ENCODE results near the gene BFSP1.

Gene BFSP1

GRCh38 chr20:17557675-17558006 is 26.5 kb upstream of the BFSP1 start:
- no peak for DNase-seq (ENCODE audit: low read depth in 3 of 3)

DNA sequence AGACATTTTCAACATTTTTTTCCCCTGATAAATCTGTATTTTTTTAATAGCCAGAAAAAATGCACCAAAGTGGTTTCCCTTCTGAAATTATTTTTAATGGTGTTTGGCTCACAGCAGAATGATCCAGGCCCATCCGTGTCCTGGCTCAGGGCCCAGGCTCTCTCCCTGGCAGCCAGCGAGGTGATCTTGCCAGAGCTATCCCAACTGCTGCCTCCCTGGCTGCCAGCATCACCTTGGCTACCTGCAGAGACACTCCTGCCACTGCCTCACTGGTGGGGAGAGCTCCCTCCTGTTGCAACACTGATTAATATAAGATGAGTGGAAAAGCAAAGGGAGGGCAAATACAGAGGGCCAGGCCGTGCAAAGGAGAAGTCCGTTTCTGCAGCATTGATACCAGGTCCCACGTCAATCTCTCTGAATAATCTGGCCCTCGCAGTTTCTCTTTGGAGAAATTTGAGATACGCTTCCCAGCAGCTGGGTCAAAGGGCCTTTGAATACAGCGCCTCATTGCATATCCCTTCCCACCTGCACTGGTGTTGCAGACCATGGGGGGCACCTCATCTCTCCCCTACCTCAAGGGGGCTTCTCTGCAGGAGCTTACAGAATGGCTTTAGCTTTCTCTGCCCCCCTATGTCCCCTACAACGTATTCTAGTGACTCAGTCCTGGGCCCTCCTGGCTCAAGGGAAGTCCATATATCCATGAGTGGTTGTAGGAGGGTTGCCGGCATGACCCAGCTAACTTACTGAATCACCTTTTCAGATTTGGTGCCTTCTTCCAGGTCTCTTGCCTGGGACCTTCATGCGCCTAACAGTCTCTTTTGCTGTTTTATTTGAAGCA is 25.9 kb upstream of the BFSP1 start:
- no peak for DNase-seq (ENCODE audit: low read depth in 3 of 3)

DNA sequence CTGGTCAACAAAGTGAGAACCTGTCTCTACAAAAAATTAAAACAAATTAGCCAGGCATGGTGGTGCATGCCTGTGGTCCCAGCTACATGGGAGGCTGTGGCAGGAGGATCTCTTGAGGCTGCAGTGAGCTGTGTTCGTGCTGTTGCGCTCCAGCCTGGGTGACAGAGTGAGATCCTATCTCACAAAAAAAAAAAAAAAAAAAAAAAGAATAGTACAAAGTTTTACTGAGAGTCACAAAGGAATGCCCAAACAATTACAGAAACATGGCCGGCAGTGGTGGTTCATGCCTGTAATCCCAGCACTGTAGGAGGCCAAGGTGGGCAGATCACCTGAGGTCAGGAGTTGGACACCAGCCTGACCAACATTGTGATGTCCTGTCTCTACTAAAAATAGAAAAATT is 23.9 kb upstream of the BFSP1 start:
- no peak for DNase-seq (ENCODE audit: low read depth in 3 of 3)

DNA sequence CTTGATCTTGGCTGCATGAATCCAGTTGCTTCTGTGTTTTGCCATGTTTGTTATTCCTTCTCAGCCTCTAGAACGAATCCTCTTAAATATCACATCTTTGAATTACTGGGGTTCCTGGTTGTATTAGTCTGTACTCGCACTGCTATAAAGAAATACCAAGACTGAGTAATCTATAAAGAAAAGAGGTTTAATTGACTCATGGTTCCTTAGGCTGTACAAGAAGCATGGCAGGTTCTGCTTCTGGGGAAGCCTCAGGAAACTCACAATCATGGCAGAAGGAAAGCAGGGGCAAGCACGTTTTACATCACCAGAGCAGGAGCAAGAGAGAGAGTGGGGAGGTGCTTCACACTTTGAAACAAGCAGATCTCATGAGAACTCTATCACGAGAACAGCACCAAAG is 18.0 kb upstream of the BFSP1 start:
- DNase-seq (ENCODE audit: low read depth in 3 of 3): no peak

DNA sequence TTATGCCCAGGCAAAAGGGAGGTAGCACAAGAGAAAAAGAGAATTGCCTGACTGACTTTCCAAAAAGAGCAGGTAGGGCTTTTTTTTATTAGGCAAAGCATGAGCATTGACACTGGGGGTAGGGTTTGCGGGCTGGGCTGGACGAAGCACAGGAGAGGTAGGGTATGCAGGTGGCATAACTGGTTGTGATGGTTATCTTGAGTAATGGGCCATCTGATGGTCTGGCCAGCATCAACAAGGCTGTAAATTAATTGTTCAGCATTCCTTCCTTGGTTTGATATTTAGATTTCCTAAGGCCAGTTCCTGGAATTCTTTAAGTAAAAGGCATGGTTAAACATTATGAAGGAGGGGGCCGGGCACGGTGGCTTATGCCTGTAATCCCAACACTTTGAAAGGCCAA is 13.9 kb upstream of the BFSP1 start:
- no peak for DNase-seq (ENCODE audit: low read depth in 3 of 3)

GRCh38 chr20:17543531-17544131 is 12.5 kb upstream of the BFSP1 start:
- no peak for DNase-seq (ENCODE audit: low read depth in 3 of 3)

DNA sequence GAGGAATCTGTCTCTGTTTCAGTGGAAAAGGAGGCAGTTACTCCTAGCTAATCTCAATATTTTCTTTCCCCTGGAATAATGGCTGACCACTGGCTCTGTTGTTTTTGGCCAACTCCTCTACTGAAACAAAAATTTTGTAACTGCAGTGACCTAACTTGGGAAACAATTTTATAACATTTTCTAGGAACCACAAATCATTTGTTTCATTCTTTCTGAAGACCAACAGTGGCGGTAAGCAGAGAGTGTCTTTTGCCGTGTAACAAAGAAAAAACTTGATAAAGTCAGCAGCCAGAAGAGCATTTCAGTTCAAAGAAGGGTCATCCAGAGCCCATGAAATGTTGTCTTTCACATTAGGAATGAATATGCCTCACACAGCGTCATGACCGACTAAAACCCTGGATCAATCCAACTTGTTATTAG is 11.8 kb upstream of the BFSP1 start:
- DNase-seq (ENCODE audit: low read depth in 3 of 3): no peak

GRCh38 chr20:17542481-17542880 is 11.3 kb upstream of the BFSP1 start:
- DNase-seq (ENCODE audit: low read depth in 3 of 3): no peak

DNA sequence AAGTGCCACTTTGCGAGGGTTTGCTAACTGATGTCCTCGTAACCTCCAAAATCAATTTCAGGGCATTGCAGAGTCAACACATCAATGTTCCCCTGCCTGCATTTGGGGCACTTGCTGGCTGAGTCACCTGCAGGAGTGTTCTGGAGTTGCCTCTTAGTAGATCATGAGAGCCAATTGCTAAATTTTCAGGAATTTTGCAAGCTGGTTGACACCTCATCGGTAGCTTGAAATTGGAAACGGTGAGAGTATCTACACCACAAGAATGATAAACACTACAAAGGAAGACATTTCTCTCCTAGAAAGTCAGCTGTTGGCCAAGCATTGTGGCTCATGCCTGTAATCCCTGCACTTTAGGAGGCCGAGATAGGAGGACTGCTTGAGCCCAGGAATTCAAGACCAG is 10.8 kb upstream of the BFSP1 start:
- no peak for DNase-seq (ENCODE audit: low read depth in 3 of 3)

DNA sequence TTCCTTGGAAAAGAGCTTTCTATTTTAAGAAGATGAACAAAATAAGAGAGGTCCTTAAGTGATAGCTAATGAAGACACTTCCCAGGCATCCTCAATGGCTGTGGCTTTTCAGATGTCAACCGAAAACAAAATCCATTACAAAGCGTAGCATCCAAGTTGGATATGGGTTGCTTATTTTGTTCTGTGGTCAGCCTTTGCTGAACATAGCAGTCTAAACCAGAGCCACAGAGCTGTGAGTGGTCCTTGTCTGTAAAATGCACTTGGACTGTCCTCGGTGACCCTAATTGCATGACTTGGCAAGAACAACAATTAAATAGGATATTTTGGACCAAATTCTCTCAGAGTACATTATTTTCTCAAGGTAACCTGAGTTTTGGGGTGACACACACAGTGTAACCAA is 10.4 kb upstream of the BFSP1 start:
- DNase-seq (ENCODE audit: low read depth in 3 of 3): no peak

DNA sequence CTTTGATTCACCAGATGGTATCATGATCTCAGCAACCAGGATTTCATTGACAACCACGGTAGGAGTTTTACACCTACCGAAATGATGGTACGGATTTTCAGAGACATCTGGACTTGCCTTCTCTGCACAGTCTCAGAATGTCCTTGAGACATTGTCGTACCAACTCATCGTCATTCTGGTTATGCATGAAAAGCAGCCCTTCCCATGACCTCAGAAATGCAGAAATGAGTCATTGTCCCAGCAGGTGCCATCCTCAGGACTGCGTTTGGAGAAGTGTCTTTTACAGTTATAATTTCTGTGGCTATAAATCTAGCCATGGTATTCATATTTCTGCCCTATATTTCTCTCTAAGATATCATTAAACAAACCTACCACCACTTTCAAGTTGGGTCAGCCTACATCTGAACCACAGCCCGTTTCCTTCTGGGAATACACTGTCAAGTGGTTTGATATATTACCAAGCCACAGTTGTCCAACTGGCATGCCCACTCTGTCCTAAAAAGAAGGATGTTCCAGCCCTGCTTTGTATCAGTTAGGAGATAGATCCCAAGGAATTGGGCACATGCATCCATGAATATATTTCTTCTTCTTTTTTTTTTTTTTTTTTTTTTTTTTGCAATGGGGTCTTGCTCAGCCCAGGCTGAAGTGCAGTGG is 7.5 kb upstream of the BFSP1 start:
- DNase-seq (ENCODE audit: low read depth in 3 of 3): no peak

DNA sequence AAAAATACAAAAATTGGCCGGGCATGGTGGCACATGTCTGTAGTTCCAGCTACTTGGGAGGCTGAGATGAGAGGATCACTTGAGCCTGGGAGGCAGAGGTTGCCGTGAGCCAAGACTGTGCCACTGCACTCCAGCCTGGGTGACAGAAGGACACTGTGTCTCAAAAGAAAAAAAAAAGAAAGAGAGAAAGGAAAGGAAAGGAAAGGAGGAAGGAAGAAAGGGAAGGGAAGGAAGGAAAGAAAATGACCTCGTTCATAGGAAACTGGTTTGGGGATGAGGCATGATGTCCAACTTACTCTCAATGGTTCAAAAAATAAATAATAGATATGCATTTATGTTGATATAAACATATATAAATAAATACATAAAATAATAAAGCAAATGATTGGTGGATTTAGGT is 6.8 kb upstream of the BFSP1 start:
- no peak for DNase-seq (ENCODE audit: low read depth in 3 of 3)

GRCh38 chr20:17536944-17537444 is 5.8 kb upstream of the BFSP1 start:
- DNase-seq (ENCODE audit: low read depth in 3 of 3): peak in 2 of 3 donors; percentile 41 to 46

- DNase-seq (ENCODE audit: low read depth in 3 of 3): no peak
Observed at GRCh38 chr20:17534077-17534476, 2.9 kb upstream of the BFSP1 start.

DNA sequence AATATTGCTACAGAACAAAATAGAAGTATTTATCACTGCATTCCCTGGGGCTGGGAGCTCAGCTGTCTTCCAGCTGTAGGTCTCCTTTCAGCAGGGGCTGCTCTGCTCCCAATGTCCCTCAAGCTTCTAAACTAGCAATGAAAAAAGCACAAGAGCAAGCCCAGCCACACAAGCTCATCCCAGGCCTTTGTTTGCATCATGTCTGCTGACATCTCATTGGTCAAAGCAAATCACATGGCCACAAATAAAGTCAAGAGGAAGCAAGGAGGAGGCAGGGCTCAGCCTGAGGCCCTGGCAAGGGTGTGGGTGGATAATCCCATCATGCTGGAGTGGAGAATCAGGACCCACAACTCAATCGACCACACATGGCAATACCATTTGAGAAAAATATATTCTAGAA is 2.2 kb upstream of the BFSP1 start:
- DNase-seq (ENCODE audit: low read depth in 3 of 3): no peak

- no peak for DNase-seq (ENCODE audit: low read depth in 3 of 3)
Observed at GRCh38 chr20:17531665-17532025, 466 bp upstream of the BFSP1 start.

GRCh38 chr20:17530153-17530552 is 1.0 kb downstream of the BFSP1 start:
- no peak for DNase-seq (ENCODE audit: low read depth in 3 of 3)

- DNase-seq (ENCODE audit: low read depth in 3 of 3): no peak
Observed at GRCh38 chr20:17529586-17529985, 1.6 kb downstream of the BFSP1 start.

GRCh38 chr20:17525650-17526049 is 5.5 kb downstream of the BFSP1 start:
- no peak for DNase-seq (ENCODE audit: low read depth in 3 of 3)

- DNase-seq (ENCODE audit: low read depth in 3 of 3): no peak
Observed at GRCh38 chr20:17525132-17525531, 6.0 kb downstream of the BFSP1 start.

- no peak for DNase-seq (ENCODE audit: low read depth in 3 of 3)
Observed at GRCh38 chr20:17524560-17524959, 6.6 kb downstream of the BFSP1 start.

DNA sequence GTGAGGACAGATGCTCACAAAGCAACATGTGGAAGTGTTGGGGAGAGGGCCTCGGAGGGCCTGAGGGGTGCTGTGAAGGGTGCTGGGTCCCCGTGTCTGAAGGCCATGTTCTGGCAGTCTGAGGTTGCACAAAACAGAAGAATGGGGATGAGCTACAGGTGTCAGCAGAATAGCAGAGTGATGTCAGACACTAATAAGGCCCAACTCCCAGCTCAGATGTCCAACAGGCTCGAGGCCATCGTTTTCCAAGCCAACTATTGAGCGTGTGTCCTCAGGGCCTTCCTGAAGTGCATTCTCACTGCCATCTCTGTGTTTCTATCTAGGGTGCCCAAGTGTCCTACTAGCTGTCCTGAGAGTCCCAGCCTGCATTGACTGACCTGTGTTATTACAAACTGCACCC is 7.9 kb downstream of the BFSP1 start:
- DNase-seq (ENCODE audit: low read depth in 3 of 3): no peak

GRCh38 chr20:17522528-17522927 is 8.7 kb downstream of the BFSP1 start:
- DNase-seq (ENCODE audit: low read depth in 3 of 3): no peak

All from stimulated activated CD4-positive, alpha-beta T cell treated with anti-CD3 and anti-CD28 coated beads, TNF-alpha, amount 100 ng/mL, for 48 hours (primary cell).